ENCODE measurements around the gene ERP27.

The ERP27 gene

DNA sequence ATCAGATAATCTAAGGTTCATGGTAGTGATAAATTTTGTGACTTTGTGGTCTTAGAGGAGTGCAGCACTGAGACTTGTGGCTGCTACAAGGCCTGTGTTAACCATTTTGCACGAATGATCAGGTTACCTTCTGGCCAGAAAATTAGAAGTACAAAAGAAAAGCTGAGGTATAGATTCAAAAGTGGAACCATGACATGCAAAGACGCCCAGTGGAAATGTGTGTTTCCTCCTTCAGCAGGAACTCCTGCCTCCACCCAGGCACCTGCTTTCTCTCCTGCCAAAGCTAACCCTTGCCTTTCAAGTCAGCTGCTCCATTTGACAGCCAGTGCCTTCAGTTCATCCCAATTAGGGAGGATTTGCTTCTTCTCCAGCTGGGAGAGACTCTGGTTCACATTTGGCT, 44.7 kb upstream of the ERP27 start:
- H3K27ac ChIP-seq: no peak overlapping the region

DNA sequence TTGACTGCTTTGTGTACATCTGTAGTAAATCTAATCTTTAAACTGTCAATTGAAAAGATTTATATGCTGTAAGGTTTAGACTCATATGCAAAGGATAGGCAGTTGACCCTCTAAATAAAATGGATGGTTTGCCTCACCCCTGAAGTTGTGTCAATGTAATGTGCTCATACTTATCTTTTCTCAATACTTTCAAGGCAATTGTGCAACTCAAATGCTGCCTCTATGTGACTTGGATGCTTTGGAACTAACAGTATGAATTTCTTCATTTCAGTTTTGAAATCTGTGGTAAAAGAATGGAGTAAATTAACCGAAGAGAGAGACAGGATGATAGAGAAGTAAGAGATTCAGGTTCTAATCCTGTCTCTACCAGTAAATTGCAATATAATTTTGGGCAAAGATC, 44.2 kb upstream of the ERP27 start:
- Histone ChIP-seq H3K79me2 (no peaks in the 10 kb centered on the region), H3K27ac (no peak overlapping the region), H3K9ac (no peak overlapping the region)

More for the DNA sequence above, 44.7 kb upstream of the ERP27 start:
- H3K9me3 ChIP-seq (ENCODE audit: control insufficient read depth, low read length): no peaks in the 10 kb centered on the region
- no peak overlapping the region for H2AFZ ChIP-seq
- H3K4me1 ChIP-seq: no peaks in the 10 kb centered on the region
- no peak overlapping the region for H3K9ac ChIP-seq
- TF ChIP-seq, protein P1, sequence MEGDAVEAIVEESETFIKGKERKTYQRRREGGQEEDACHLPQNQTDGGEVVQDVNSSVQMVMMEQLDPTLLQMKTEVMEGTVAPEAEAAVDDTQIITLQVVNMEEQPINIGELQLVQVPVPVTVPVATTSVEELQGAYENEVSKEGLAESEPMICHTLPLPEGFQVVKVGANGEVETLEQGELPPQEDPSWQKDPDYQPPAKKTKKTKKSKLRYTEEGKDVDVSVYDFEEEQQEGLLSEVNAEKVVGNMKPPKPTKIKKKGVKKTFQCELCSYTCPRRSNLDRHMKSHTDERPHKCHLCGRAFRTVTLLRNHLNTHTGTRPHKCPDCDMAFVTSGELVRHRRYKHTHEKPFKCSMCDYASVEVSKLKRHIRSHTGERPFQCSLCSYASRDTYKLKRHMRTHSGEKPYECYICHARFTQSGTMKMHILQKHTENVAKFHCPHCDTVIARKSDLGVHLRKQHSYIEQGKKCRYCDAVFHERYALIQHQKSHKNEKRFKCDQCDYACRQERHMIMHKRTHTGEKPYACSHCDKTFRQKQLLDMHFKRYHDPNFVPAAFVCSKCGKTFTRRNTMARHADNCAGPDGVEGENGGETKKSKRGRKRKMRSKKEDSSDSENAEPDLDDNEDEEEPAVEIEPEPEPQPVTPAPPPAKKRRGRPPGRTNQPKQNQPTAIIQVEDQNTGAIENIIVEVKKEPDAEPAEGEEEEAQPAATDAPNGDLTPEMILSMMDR (IDR thresholded peaks at IDR 0.05): no peak
- no peaks in the 10 kb centered on the region for H3K36me3 ChIP-seq (ENCODE audit: control insufficient read depth, insufficient read depth, low read length)
- H3K4me2 ChIP-seq (ENCODE audit: low read length): no peak overlapping the region
- no peaks in the 10 kb centered on the region for H3K27me3 ChIP-seq (ENCODE audit: control insufficient read depth, insufficient read depth, low read length)
- no peak overlapping the region for H3K4me3 ChIP-seq (ENCODE audit: low read depth, low read length)
- H3K79me2 ChIP-seq: no peaks in the 10 kb centered on the region

DNA sequence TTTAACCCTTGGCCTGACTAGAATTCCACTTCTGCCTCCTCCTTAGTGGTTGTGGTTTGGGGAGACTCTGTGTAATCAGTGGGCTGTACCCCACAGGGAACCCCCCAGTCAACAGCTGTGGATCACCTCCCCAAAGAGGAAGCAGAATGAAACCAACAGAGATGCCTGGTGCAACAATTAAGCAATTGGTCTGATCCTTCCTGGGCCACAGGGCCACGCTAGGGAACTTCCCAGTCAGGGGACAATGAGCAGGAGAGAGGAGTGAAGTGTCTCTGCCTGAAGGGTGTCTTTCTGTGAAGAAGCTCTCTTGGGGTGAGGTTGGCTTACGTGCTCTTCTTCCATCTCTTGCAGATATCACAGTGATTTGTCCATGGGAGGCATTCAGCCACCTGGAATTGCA, 42.7 kb upstream of the ERP27 start:
- H3K4me3 ChIP-seq (ENCODE audit: low read depth, low read length): no peak overlapping the region
- H2AFZ ChIP-seq: no peak overlapping the region
- no peaks in the 10 kb centered on the region for H3K79me2 ChIP-seq
- H3K9ac ChIP-seq: no peak overlapping the region
- H3K27me3 ChIP-seq (ENCODE audit: control insufficient read depth, insufficient read depth, low read length): no peaks in the 10 kb centered on the region
- H3K4me2 ChIP-seq (ENCODE audit: low read length): no peak overlapping the region
- no peak overlapping the region for H3K27ac ChIP-seq
- H3K9me3 ChIP-seq (ENCODE audit: control insufficient read depth, low read length): no peaks in the 10 kb centered on the region
- no peaks in the 10 kb centered on the region for H3K36me3 ChIP-seq (ENCODE audit: control insufficient read depth, insufficient read depth, low read length)
- TF ChIP-seq, protein P1 (IDR thresholded peaks at IDR 0.05): no peak
- H3K4me1 ChIP-seq: no peaks in the 10 kb centered on the region

More for the DNA sequence above, 44.2 kb upstream of the ERP27 start:
- H3K27me3 ChIP-seq (ENCODE audit: control insufficient read depth, insufficient read depth, low read length): no peaks in the 10 kb centered on the region
- no peaks in the 10 kb centered on the region for H3K9me3 ChIP-seq (ENCODE audit: control insufficient read depth, low read length)
- H3K36me3 ChIP-seq (ENCODE audit: control insufficient read depth, insufficient read depth, low read length): no peaks in the 10 kb centered on the region
- no peak overlapping the region for H3K4me3 ChIP-seq (ENCODE audit: low read depth, low read length)
- TF ChIP-seq, protein P1 (IDR thresholded peaks at IDR 0.05): no peak
- no peak overlapping the region for H3K4me2 ChIP-seq (ENCODE audit: low read length)
- H2AFZ ChIP-seq: no peak overlapping the region
- no peaks in the 10 kb centered on the region for H3K4me1 ChIP-seq

DNA sequence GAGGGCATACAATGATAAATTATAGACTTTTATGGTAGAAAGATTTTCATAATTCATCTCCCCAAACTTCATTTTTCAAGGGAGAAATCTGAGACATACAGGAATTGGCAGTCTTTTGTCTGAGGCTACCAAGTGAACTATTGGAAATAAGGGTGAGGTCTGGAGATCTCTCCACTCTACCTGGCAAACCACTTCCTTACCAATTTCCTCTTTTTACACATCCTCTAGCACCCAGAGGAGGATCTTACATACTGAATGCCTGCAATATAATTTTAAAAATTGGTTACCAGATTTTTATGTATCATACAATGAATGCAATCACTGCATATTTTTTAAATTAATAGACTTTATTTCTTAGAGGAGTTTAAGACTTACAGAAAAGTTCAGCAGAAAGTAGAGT, 41.1 kb upstream of the ERP27 start:
- H3K4me2 ChIP-seq (ENCODE audit: low read length): no peak overlapping the region
- TF ChIP-seq, protein P1 (IDR thresholded peaks at IDR 0.05): no peak
- no peaks in the 10 kb centered on the region for H3K9me3 ChIP-seq (ENCODE audit: control insufficient read depth, low read length)
- no peaks in the 10 kb centered on the region for H3K36me3 ChIP-seq (ENCODE audit: control insufficient read depth, insufficient read depth, low read length)
- no peak overlapping the region for H3K27ac ChIP-seq
- no peak overlapping the region for H3K9ac ChIP-seq
- no peaks in the 10 kb centered on the region for H3K4me1 ChIP-seq
- no peaks in the 10 kb centered on the region for H3K27me3 ChIP-seq (ENCODE audit: control insufficient read depth, insufficient read depth, low read length)
- no peaks in the 10 kb centered on the region for H3K79me2 ChIP-seq
- H2AFZ ChIP-seq: no peak overlapping the region
- no peak overlapping the region for H3K4me3 ChIP-seq (ENCODE audit: low read depth, low read length)

DNA sequence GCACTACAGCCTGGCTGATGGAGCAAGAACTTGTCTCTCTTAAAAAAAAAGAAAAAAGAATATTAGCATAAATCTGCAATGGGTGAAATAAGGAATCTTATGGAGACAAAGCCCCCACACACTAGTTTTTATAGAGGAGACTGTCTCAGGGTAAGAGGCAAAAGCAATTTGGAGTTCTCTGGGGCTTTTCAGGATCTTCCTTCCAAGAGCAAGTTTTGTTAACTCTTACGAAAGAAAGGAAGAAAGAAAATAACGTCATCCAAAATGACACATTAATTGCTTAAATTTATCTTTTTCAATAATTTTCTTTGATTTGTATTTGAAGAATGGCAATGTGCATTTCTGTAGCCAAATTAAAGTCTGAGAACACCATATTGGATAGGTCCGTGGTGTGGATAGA, 38.3 kb upstream of the ERP27 start:
- Histone ChIP-seq H2AFZ (no peak overlapping the region), H3K9ac (no peak overlapping the region), H3K4me3 (ENCODE audit: low read depth, low read length) (no peak overlapping the region), H3K27me3 (ENCODE audit: control insufficient read depth, insufficient read depth, low read length) (no peaks in the 10 kb centered on the region), H3K27ac (no peak overlapping the region), H3K4me2 (ENCODE audit: low read length) (no peak overlapping the region), H3K36me3 (ENCODE audit: control insufficient read depth, insufficient read depth, low read length) (no peaks in the 10 kb centered on the region), H3K79me2 (no peaks in the 10 kb centered on the region), H3K9me3 (ENCODE audit: control insufficient read depth, low read length) (no peaks in the 10 kb centered on the region), H3K4me1 (no peaks in the 10 kb centered on the region)
- TF ChIP-seq, protein P1 (IDR thresholded peaks at IDR 0.05): no peak

All from parathyroid adenoma (tissue), 2 donors.